Cardiac muscle cell (in vitro differentiated cells and primary cell): Measurements from ENCODE around the gene APIP. TPM values are rescaled to one million over a fixed set of nuclear protein-coding genes. Genes with fewer than 3 reads are reported as not detected.
A peak's percentile ranks its signal among the peaks of the same experiment; 100 is the strongest.

ENCODE experiments used
- DNase-seq, 2 donors: peaks; one replicate each; pipeline versions ENCODE4 v3.0.0 to v3.0.0-alpha.2; 2010 to 2017; ENCODE audit warnings: low read depth in 1 of 2, low spot score in 1 of 2
- H3K27ac ChIP-seq: fragments of 200-600 bp; sonication (generic); 2 replicates; pipeline ENCODE4 v1.5.1; 2016
- H3K27me3 ChIP-seq: fragments of 200-600 bp; sonication (generic); 2 replicates; pipeline ENCODE4 v1.6.0; 2016; ENCODE audit warnings: control low read depth
- H3K36me3 ChIP-seq: fragments of 200-600 bp; sonication (generic); 2 replicates; pipeline ENCODE4 v1.5.1; 2016; ENCODE audit warnings: control low read depth
- H3K4me1 ChIP-seq: fragments of 200-600 bp; sonication (generic); 2 replicates; pipeline ENCODE4 v1.8.1; 2017; ENCODE audit warnings: low read depth, mild to moderate bottlenecking, mixed run types
- H3K4me3 ChIP-seq: fragments of 200-600 bp; sonication (generic); 2 replicates; pipeline ENCODE4 v1.5.1; 2016; ENCODE audit warnings: mild to moderate bottlenecking
- H3K9me3 ChIP-seq: fragments of 200-600 bp; sonication (generic); 2 replicates; pipeline ENCODE4 v1.5.1; 2017; ENCODE audit warnings: low read depth, mild to moderate bottlenecking, control low read depth
- CTCF ChIP-seq: IDR thresholded peaks from 2 replicates; pipeline ENCODE4 v1.5.1; 2012; ENCODE audit warnings: low read depth, mild to moderate bottlenecking, low read length
- polyA plus RNA-seq: library from polyadenylated mRNA; unstranded; fragments of >200 nt; fragmentation: Nextera tagmentation; extraction: Ambion mirVana; gene quantifications from 2 replicates; pipeline ENCODE4 v1.2.1, GENCODE V29; 2016
- total RNA-seq: library from RNA; depleted of rRNA; stranded (reverse); fragments of >200 nt; gene quantifications from 2 replicates; pipeline ENCODE4 v1.2.3, GENCODE V29; 2016

Gene APIP
- total and polyA plus RNA-seq, 2 experiments from 2014 or later, result 18.3 to 29.2 TPM

DNA sequence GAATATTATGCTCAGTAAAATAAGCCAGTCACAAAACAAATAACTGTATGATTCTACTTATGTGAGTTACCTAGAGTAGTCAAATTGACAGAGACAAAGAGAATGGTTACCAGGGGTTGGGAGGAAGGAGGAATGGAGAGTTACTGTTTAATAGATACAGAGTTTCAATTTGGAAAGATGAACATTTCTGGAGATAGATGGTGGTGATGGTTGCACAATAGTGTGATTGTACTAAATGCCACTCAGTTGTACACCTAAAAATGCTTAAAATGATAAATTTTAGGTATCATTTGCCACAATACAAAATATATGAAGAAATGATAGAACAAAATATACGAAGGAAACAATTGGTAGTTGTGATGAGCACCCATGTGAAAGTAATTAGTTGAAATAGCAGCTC is 43.6 kb upstream of the APIP start:
- Histone ChIP-seq H3K4me3 (no peak overlapping the region), H3K36me3 (peaks cover 7% of the 10 kb centered on the region), H3K27me3 (no peaks in the 10 kb centered on the region), H3K9me3 (no peaks in the 10 kb centered on the region), H3K27ac (no peak overlapping the region), H3K4me1 (peaks cover 5% of the 10 kb centered on the region)
- no peak for DNase-seq
- no peak for TF ChIP-seq CTCF

DNA sequence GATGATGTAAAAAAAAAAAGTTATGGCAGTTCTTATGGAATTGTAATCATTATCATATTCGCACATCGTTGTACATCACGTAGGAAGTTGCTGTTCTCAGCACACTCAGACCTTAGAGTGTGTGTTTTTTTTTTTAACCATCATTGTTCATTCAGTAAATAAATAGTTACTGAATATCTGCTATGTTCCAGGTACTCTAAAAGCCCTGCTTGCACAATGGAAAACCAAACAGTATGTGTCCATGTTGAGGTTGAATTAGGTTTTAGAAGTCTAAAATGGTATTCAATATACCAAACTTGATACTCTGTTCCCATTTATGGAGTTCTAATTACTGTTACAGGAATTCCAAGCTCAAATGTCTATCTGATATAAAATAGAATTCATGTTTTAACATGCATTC is 41.4 kb upstream of the APIP start:
- TF ChIP-seq CTCF, result no peak
- H3K27me3 ChIP-seq, result no peaks in the 10 kb centered on the region
- H3K27ac ChIP-seq, result no peak overlapping the region
- no peak for DNase-seq
- no peaks in the 10 kb centered on the region for H3K9me3 ChIP-seq
- peaks cover 5% of the 10 kb centered on the region for H3K4me1 ChIP-seq
- no peak overlapping the region for H3K4me3 ChIP-seq
- H3K36me3 ChIP-seq, result peaks cover 7% of the 10 kb centered on the region

- Histone ChIP-seq H3K4me1 (peaks cover 5% of the 10 kb centered on the region), H3K4me3 (no peak overlapping the region), H3K36me3 (peaks cover 7% of the 10 kb centered on the region), H3K27me3 (no peaks in the 10 kb centered on the region), H3K9me3 (no peaks in the 10 kb centered on the region), H3K27ac (no peak overlapping the region)
- no peak for TF ChIP-seq CTCF
- DNase-seq, result no peak
Measured at GRCh38 chr11:34957206-34957605, 41.0 kb upstream of the APIP start.

DNA sequence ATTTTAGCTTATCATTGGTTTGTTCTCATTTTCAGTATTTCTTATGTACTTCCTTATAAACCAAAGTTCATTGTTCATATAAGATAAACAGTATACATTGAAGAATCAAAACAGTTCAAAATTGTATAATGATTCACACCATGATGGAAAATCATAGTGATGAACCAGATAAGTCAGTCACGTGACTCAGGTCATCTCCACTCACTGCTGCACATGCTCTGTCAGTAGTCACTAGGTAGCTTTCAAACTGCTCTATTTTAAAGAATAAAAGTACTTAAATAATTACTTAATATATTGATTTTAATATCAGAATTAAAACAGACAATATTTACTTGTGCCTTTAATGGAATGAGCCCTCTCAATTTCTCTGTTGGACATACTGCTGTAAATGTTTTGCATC is 37.8 kb upstream of the APIP start:
- Histone ChIP-seq H3K27ac (no peak overlapping the region), H3K4me1 (no peaks in the 10 kb centered on the region), H3K9me3 (no peaks in the 10 kb centered on the region), H3K27me3 (no peaks in the 10 kb centered on the region), H3K4me3 (no peak overlapping the region), H3K36me3 (peaks cover 4% of the 10 kb centered on the region)
- no peak for DNase-seq
- TF ChIP-seq CTCF, result no peak

- Histone ChIP-seq H3K27me3 (no peaks in the 10 kb centered on the region), H3K4me1 (no peaks in the 10 kb centered on the region), H3K9me3 (no peaks in the 10 kb centered on the region), H3K4me3 (no peak overlapping the region), H3K36me3 (peaks cover 4% of the 10 kb centered on the region), H3K27ac (no peak overlapping the region)
- no peak for TF ChIP-seq CTCF
- peak in 1 of 2 donors; percentile 61 for DNase-seq
Measured at GRCh38 chr11:34948696-34949095, 32.5 kb upstream of the APIP start.

- TF ChIP-seq CTCF, result no peak
- no peaks in the 10 kb centered on the region for H3K9me3 ChIP-seq
- peaks cover 8% of the 10 kb centered on the region for H3K4me1 ChIP-seq
- no peak for DNase-seq
- H3K27me3 ChIP-seq, result no peaks in the 10 kb centered on the region
- H3K27ac ChIP-seq, result no peak overlapping the region
- no peak overlapping the region for H3K4me3 ChIP-seq
- peaks cover 2% of the 10 kb centered on the region for H3K36me3 ChIP-seq
Measured at GRCh38 chr11:34944692-34945091, 28.5 kb upstream of the APIP start.
